ENCODE results near the gene KDM2B. TPM values are rescaled to one million over a fixed set of nuclear protein-coding genes. Genes with fewer than 3 reads are reported as not detected.

Gene KDM2B
- total and polyA plus RNA-seq, 2 experiments from 2014 or later: 59.4 to 161 TPM

DNA sequence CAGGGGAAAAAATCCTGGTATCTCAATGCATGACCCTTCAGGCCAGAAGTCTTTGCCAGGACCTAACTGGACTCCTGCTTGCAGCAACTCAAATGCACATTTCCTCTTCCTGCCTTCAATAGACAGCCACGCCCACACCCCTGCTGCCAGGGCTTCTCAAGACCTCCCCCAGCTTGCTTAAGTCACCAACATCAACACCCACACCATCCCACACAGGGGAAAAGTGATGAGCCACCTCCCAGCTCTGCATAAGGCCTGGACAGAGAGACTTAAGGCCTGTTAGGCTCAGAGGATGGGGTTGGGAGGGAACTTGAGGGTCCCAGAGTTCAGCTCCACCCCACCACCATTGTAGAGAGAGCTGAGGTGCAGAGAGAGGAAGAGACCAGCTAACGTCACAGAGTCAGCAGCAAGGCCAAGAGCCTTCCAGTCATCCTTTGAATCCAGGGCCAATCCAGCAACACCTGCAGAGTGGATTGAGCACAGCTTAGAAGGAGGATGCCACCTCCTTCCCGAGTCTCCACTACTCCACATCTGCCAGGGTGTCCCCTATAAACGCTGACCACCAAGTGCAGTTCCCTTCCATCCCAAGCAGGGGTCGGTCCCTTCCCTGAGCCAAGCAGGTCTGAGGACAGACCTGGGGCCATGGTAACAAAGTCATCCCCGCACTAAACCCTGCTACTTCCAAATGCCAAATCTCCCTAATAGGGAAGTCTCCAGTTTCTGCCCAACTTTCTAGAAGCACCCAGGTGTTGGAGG is 50.0 kb downstream of the KDM2B start:
- Histone ChIP-seq H3K27ac (ENCODE audit: low read depth) (peak overlapping the region; percentile 69; the same call in 1 of the 2 replicates), H2AFZ (no peak overlapping the region), H3F3A (replicated peaks; ENCODE audit: low read depth) (peaks cover 33% of the 10 kb centered on the region), H3K9me2 (ENCODE audit: insufficient read depth) (no peaks in the 10 kb centered on the region), H4K20me1 (replicated peaks; ENCODE audit: insufficient read depth) (peaks cover 46% of the 10 kb centered on the region), H3K79me2 (replicated peaks; ENCODE audit: insufficient read depth) (peaks cover 85% of the 10 kb centered on the region), H3K4me2 (peak overlapping the region; percentile 68), H3K4me1 (ENCODE audit: insufficient read depth) (peaks cover 24% of the 10 kb centered on the region), H3K4me3 (no peak overlapping the region), H3K36me3 (ENCODE audit: insufficient read depth) (peaks cover 36% of the 10 kb centered on the region), H3K27me3 (ENCODE audit: insufficient read depth) (no peaks in the 10 kb centered on the region)
- TF ChIP-seq, protein P1, sequence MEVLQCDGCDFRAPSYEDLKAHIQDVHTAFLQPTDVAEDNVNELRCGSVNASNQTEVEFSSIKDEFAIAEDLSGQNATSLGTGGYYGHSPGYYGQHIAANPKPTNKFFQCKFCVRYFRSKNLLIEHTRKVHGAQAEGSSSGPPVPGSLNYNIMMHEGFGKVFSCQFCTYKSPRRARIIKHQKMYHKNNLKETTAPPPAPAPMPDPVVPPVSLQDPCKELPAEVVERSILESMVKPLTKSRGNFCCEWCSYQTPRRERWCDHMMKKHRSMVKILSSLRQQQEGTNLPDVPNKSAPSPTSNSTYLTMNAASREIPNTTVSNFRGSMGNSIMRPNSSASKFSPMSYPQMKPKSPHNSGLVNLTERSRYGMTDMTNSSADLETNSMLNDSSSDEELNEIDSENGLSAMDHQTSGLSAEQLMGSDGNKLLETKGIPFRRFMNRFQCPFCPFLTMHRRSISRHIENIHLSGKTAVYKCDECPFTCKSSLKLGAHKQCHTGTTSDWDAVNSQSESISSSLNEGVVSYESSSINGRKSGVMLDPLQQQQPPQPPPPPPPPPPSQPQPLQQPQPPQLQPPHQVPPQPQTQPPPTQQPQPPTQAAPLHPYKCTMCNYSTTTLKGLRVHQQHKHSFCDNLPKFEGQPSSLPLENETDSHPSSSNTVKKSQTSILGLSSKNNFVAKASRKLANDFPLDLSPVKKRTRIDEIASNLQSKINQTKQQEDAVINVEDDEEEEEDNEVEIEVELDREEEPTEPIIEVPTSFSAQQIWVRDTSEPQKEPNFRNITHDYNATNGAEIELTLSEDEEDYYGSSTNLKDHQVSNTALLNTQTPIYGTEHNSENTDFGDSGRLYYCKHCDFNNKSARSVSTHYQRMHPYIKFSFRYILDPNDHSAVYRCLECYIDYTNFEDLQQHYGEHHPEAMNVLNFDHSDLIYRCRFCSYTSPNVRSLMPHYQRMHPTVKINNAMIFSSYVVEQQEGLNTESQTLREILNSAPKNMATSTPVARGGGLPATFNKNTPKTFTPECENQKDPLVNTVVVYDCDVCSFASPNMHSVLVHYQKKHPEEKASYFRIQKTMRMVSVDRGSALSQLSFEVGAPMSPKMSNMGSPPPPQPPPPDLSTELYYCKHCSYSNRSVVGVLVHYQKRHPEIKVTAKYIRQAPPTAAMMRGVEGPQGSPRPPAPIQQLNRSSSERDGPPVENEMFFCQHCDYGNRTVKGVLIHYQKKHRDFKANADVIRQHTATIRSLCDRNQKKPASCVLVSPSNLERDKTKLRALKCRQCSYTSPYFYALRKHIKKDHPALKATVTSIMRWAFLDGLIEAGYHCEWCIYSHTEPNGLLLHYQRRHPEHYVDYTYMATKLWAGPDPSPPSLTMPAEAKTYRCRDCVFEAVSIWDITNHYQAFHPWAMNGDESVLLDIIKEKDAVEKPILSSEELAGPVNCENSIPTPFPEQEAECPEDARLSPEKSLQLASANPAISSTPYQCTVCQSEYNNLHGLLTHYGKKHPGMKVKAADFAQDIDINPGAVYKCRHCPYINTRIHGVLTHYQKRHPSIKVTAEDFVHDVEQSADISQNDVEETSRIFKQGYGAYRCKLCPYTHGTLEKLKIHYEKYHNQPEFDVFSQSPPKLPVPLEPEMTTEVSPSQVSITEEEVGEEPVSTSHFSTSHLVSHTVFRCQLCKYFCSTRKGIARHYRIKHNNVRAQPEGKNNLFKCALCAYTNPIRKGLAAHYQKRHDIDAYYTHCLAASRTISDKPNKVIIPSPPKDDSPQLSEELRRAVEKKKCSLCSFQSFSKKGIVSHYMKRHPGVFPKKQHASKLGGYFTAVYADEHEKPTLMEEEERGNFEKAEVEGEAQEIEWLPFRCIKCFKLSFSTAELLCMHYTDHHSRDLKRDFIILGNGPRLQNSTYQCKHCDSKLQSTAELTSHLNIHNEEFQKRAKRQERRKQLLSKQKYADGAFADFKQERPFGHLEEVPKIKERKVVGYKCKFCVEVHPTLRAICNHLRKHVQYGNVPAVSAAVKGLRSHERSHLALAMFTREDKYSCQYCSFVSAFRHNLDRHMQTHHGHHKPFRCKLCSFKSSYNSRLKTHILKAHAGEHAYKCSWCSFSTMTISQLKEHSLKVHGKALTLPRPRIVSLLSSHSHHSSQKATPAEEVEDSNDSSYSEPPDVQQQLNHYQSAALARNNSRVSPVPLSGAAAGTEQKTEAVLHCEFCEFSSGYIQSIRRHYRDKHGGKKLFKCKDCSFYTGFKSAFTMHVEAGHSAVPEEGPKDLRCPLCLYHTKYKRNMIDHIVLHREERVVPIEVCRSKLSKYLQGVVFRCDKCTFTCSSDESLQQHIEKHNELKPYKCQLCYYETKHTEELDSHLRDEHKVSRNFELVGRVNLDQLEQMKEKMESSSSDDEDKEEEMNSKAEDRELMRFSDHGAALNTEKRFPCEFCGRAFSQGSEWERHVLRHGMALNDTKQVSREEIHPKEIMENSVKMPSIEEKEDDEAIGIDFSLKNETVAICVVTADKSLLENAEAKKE (CRISPR knock-in tag; IDR thresholded peaks at IDR 0.05): no peak
- no peak for TF ChIP-seq ZNF331 (CRISPR knock-in tag; IDR thresholded peaks at IDR 0.05; ENCODE audit: low read depth)
- TF ChIP-seq ZNF114 (CRISPR knock-in tag; IDR thresholded peaks at IDR 0.05): no peak
- no peak for TF ChIP-seq NANOG (IDR thresholded peaks at IDR 0.05; ENCODE audit: borderline replicate concordance)
- no peak for TF ChIP-seq JUNB (IDR thresholded peaks at IDR 0.05; ENCODE audit: unreplicated experiment)
- TF ChIP-seq, protein P2, sequence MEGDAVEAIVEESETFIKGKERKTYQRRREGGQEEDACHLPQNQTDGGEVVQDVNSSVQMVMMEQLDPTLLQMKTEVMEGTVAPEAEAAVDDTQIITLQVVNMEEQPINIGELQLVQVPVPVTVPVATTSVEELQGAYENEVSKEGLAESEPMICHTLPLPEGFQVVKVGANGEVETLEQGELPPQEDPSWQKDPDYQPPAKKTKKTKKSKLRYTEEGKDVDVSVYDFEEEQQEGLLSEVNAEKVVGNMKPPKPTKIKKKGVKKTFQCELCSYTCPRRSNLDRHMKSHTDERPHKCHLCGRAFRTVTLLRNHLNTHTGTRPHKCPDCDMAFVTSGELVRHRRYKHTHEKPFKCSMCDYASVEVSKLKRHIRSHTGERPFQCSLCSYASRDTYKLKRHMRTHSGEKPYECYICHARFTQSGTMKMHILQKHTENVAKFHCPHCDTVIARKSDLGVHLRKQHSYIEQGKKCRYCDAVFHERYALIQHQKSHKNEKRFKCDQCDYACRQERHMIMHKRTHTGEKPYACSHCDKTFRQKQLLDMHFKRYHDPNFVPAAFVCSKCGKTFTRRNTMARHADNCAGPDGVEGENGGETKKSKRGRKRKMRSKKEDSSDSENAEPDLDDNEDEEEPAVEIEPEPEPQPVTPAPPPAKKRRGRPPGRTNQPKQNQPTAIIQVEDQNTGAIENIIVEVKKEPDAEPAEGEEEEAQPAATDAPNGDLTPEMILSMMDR (conservative IDR thresholded peaks at IDR 0.05; ENCODE audit: low read depth in 2 of 2): no peak; a peak in 1 of 4 replicates
- TF ChIP-seq, protein P3, sequence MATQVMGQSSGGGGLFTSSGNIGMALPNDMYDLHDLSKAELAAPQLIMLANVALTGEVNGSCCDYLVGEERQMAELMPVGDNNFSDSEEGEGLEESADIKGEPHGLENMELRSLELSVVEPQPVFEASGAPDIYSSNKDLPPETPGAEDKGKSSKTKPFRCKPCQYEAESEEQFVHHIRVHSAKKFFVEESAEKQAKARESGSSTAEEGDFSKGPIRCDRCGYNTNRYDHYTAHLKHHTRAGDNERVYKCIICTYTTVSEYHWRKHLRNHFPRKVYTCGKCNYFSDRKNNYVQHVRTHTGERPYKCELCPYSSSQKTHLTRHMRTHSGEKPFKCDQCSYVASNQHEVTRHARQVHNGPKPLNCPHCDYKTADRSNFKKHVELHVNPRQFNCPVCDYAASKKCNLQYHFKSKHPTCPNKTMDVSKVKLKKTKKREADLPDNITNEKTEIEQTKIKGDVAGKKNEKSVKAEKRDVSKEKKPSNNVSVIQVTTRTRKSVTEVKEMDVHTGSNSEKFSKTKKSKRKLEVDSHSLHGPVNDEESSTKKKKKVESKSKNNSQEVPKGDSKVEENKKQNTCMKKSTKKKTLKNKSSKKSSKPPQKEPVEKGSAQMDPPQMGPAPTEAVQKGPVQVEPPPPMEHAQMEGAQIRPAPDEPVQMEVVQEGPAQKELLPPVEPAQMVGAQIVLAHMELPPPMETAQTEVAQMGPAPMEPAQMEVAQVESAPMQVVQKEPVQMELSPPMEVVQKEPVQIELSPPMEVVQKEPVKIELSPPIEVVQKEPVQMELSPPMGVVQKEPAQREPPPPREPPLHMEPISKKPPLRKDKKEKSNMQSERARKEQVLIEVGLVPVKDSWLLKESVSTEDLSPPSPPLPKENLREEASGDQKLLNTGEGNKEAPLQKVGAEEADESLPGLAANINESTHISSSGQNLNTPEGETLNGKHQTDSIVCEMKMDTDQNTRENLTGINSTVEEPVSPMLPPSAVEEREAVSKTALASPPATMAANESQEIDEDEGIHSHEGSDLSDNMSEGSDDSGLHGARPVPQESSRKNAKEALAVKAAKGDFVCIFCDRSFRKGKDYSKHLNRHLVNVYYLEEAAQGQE (IDR thresholded peaks at IDR 0.05; ENCODE audit: unreplicated experiment): no peak
- no peak for TF ChIP-seq POLR2AphosphoS5 (IDR thresholded peaks at IDR 0.05; ENCODE audit: low read depth)
- no peak for TF ChIP-seq STAT1 (IDR thresholded peaks at IDR 0.05; ENCODE audit: unreplicated experiment)
- TF ChIP-seq EZH2phosphoT487 (IDR thresholded peaks at IDR 0.05; ENCODE audit: unreplicated experiment): no peak
- TF ChIP-seq CREB1 (CRISPR knock-in tag; IDR thresholded peaks at IDR 0.05; ENCODE audit: low read depth): no peak
- TF ChIP-seq, protein P4, sequence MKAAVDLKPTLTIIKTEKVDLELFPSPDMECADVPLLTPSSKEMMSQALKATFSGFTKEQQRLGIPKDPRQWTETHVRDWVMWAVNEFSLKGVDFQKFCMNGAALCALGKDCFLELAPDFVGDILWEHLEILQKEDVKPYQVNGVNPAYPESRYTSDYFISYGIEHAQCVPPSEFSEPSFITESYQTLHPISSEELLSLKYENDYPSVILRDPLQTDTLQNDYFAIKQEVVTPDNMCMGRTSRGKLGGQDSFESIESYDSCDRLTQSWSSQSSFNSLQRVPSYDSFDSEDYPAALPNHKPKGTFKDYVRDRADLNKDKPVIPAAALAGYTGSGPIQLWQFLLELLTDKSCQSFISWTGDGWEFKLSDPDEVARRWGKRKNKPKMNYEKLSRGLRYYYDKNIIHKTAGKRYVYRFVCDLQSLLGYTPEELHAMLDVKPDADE (IDR thresholded peaks at IDR 0.05): no peak
- peak; percentile 63 for DNase-seq (ENCODE audit: low spot score)
- H3K9me3 Mint-ChIP-seq: no peaks in the 10 kb centered on the region
- H3K27ac Mint-ChIP-seq: peak overlapping the region; percentile 27; the same call in 1 of the 2 replicates
- peaks cover 67% of the 10 kb centered on the region for H3K36me3 Mint-ChIP-seq (ENCODE audit: low read depth)
- H3K4me1 Mint-ChIP-seq: peaks cover 43% of the 10 kb centered on the region
- H3K27me3 Mint-ChIP-seq (ENCODE audit: insufficient read depth, low read depth, poor library complexity): peaks cover 15% of the 10 kb centered on the region
- peak; percentile 12 for ATAC-seq
- peak overlapping the region; percentile 14; the same call in 1 of the 3 replicates for H3K4me3 Mint-ChIP-seq

Data from GM23338 (cell line).